GM12892 (cell line): ENCODE results near the gene IL11.
A peak's percentile ranks its signal among the peaks of the same experiment; 100 is the strongest.

ENCODE experiments used
- DNase-seq: peaks from one replicate; pipeline ENCODE4 v3.0.0; 2011; ENCODE audit not compliant: insufficient read length
- FAIRE-seq: peaks from 2 replicates; lab custom pipeline; 2011; peaks lifted over from hg19 to GRCh38; lab: Jason Lieb, UNC
- POLR2A ChIP-seq: IDR thresholded peaks from 2 replicates; pipeline ENCODE4 v1.6.1; 2011; ENCODE audit warnings: low read depth, low read length, control low read depth
- POLR2AphosphoS5 ChIP-seq: IDR thresholded peaks from 2 replicates; pipeline ENCODE4 v1.6.1; 2011; ENCODE audit warnings: low read depth, low read length, control low read depth
- TAF1 ChIP-seq: IDR thresholded peaks from 2 replicates; pipeline ENCODE4 v1.6.1; 2011; ENCODE audit warnings: low read depth, mild to moderate bottlenecking, control low read depth, low read length, borderline replicate concordance

Gene IL11

DNA sequence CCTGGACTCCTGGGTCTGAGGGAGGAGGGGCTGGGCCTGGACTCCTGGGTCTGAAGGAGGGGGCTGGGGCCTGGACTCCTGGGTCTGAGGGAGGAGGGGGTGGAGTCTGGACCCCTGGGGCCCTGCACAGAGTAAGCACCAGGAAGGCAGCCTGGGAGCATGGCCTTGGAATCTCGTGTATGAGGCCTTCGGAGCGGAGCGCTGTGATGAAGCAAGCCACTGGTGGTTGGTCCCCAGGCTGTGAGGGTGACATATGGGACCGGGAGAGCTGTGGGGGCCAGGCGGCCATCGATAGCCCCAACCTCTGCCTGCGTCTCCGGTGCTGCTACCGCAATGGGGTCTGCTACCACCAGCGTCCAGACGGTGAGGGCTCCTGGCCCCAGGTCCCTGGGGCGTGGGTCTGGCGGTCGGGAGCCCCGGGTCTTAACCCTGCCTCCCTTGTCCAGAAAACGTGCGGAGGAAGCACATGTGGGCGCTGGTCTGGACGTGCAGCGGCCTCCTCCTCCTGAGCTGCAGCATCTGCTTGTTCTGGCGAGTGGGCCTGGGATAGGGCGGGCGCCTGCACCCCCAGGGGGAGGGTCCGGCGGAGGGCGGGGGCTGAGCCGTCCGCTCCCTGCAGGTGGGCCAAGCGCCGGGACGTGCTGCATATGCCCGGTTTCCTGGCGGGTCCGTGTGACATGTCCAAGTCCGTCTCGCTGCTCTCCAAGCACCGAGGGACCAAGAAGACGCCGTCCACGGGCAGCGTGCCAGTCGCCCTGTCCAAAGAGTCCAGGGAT, 7.3 kb upstream of the IL11 start:
- DNase-seq (no peak), FAIRE-seq (no peak)
- TF ChIP-seq POLR2A, result no peak

DNA sequence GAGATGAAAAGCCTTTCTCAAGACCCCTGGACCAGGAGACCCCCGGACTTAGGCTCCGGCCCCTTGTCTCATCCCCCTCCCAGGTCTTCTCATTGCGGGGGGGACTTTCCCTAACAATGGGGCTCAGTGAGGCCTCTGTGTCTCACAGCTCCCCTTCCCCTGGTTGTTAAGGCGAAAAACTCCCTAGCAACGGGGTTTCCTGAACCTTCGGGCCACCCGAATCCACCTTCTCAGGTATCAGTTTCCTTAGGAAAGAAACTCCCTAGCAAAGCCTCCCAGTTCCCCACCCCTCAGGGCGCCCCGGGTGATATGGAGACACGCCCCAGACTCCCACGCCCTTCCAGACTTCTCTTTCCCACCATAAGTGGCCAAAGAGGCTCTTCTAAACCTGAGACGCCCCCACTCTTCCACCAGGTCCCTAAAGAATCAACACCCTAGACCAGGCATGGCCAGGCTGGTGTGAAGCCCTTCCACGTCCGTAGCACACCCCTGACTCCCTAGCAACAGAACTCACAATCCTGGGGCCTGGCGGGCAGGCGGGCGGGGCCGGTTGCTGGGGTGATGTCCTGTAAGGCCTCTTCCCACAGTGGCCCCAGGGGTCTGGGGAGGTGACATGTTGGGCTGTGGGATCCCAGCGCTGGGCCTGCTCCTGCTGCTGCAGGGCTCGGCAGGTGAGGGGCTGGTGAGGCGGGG, 6.1 kb upstream of the IL11 start, which contains the start of gene TMEM190:
TSS of gene TMEM190 (plus strand) at position 586 of the 693 bp plus-strand sequence. CDS start at position 614, 28 bp downstream.
- DNase-seq (no peak), FAIRE-seq (no peak)
- TF ChIP-seq POLR2A (no peak), POLR2AphosphoS5 (no peak), TAF1 (no peak)

DNA sequence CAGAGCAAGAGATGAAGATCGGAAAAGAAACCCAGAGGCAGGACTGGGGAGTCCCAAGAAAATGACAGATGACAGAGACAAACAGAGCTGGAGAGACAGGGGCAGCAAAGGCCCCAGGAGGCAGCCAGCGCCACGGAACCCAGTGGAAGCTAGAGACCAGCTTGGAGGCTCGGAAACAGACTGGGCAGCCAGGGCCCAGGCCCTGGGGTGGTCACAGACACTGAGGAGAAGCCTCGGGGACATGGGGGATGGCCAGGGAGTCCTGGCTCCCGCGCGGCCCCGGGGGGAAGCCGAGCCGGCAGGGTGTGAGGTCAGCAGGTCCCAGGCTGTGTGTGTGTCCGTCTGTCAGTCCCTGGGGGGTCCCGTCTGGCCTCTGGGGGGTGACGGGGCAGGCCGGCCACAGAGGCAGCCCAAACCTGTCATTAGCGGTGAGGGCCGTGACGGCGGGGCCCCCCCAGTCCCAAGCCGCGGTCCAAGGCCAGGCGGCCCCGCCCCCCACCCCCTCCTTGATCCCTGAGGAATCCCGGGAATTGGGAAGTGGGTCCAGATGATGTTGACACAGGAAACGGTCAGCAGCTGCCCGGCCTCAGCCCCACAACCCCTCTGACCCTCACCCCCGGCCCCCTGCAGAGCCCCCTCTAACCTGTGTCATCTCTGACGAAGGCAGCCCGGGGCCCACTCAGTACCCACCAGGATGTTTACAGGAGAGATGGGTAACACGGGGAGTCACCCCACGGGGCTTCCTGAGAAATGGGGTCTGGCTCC, 3.9 kb upstream of the IL11 start:
- DNase-seq, result no peak
- no peak for TF ChIP-seq TAF1
- no peak for TF ChIP-seq POLR2A
- no peak for TF ChIP-seq POLR2AphosphoS5
- no peak for FAIRE-seq

DNA sequence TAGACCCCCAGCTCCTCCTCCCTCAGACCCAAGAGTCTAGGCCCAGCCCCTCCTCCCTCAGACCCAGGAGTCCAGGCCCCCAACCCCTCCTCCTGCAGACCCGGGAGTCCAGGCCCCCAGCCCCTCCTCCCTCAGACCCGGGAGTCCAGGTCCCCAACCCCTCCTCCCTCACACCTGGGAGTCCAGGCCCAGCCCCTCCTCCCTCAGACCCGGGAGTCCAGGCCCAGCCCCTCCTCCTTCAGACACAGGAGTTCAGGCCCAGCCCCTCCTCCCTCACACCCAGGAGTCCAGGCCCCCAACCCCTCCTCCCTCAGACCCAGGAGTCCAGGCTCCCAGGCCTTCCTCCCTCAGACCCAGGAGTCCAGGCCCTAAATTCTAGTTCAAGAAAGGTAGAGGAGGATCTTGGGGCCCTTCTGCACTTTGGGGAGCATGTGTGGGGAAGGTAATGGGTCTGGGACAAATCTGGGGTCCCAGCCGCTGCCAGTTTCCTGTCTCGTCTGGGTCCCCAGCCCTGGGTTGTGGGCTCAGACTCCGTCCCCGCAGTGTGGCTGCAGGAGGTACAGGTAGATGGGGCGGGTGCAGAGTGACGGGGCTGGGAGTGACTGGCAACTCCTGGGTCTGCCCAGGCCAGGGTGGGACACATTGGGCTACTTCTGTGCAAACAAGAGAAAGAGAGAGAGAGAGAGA, 3.2 kb upstream of the IL11 start:
- no peak for TF ChIP-seq POLR2A
- no peak for TF ChIP-seq TAF1
- DNase-seq (no peak), FAIRE-seq (no peak)

DNA sequence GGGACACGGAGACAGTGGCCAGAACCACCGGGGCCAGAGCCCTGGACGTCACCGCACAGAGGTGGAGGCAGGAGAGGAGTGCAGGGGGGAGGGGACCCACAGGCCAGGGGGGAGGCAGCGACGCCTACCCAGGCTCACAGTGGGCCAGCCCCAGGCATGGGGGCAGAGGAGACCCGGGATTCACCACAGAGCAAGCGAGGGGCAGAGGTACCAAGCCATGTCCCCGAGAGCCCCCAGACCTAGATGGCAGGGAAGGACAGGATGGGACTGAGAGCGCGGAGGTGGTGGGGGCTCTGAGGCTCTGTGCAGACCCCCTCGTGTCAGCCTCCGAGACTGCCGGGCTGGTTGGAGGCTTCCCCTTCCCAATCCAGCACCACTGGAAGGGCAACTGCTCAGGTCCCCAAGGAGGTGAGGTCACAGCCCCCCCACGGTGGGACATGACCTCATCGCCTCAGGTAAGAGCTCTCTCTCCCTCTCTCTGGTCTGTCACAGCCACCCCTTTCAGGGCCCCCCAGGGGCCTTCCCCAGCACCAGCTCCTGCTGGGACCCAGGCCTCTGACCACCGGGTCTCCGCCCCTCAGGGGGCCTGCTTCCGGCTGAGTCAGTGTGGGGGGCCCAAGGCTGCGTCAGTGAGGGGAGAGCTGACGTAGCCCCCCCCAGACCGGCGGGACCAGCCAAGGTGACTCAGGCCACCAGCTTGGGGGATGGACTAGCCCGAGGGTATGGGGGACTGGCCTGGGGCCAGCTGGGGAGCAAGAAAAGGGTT, 2.2 kb upstream of the IL11 start:
- no peak for FAIRE-seq
- no peak for TF ChIP-seq POLR2AphosphoS5
- no peak for TF ChIP-seq TAF1
- no peak for TF ChIP-seq POLR2A
- no peak for DNase-seq

DNA sequence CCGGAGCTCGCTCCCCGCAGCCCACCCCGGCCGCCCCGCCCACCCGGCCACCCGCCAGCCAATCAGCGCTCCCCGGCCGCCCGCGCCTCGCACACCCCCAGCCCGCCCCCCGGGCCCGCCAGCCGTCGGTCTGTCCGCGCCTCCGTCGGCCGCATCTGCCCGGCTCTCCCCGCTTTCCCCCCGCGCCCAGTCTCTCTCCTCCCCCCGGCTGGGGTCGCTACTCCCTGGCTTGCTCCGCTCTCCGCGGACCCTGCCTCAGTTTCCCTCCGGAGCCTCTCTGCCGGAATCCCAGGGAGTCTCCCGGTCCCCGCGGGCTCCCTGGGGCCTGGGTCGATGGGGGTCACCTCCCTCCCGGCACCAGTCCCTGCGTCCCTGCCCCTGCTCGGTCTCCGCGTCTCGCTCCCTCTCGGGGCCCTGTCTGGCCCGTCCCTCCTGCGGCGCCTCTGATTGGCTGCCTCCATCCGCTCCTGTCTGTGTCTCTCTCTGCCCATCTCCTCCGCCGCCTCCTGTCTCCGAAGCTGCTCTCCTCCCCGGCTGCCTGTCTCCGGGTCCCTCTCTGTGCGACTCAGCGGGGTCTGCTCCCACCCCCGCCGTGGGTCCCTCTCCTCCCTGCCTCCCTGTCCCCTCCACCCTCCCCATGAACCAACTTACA, 484 bp downstream of the IL11 start:
- TF ChIP-seq POLR2AphosphoS5 (no peak), TAF1 (no peak), POLR2A (no peak)
- peak; percentile 70 for DNase-seq
- FAIRE-seq, result no peak

DNA sequence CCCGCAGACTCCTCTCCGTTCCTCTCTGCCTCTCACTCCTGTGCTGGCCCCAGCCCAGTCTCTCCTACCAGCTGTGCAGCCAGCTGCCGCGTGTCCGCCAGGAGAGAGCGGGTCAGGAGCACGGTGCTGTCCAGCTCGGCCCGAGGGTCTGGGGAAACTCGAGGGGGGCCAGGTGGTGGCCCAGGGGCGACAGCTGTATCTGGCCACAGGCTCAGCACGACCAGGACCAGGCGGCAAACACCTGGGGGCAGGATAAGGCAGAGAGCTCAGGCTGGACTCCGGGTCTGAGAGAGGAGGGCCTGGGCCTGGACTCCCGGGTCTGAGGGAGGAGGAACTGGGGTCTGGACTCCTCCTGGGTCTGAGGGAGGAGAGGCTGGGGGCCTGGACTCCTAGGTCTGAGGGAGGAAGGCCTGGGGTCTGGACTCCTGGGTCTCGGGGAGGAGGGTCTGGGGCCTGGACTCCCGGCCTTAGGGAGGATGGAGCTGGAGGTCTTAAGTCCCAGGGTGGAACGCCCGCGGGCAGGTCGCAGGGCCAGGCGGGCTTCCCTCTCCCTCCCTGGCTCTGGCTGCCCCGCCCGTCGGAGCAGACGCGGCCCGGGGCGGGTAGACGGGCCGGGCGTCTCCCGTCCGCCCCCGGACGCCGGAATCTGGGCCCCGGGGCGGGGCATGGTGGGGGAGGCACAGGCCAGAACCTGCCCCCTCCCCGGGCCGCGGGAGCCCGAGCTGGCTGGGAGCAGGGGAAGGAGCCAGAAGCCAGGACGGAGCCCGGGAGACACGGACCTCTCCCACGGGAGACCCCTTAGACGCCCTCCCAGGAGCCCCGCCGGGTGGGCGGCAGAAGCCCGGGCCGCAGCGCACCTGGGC, 1.3 kb downstream of the IL11 start:
- TF ChIP-seq TAF1 (no peak), POLR2A (no peak), POLR2AphosphoS5 (no peak)
- FAIRE-seq (no peak), DNase-seq (no peak)

DNA sequence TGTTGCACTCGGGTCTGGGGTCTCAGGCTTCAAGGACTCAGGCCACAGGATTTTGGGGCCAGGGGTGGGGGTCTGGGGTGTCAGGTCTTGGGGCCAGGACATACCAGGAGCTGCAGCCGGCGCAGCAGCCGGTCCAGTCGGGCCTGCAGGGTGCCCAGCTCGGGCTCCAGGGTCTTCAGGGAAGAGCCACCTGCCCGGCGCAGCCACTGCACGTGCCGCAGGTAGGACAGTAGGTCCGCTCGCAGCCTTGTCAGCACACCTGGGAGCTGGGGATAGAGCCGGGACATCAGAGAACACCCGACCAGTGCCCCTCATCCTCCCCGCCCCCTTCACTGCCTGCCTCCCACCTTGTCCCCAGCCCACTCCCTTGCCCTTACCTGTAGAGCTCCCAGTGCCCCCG, 2.2 kb downstream of the IL11 start:
- no peak for TF ChIP-seq TAF1
- TF ChIP-seq POLR2AphosphoS5, result no peak
- no peak for TF ChIP-seq POLR2A
- DNase-seq, result no peak
- no peak for FAIRE-seq

DNA sequence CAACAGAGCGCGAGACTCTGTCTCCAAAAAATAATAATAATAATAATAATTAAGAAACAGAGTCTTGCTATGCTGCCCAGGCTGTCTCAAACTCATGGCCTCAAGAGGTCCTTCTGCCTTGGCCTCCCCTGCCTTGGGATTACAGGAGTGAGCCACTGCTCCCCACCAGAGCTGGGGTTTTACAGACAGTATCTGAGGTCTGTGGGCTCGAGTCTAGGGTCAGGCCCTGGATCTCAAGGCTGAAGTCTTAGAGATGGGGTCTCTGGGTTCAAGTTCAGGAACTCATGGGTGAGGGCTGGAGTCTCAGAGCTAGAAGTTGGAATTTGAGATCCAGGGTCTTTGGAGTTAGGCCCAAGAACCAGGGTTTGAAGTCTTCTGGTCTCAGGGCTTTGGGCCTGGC, 3.5 kb downstream of the IL11 start:
- no peak for FAIRE-seq
- no peak for DNase-seq
- no peak for TF ChIP-seq POLR2AphosphoS5
- TF ChIP-seq POLR2A, result no peak
- no peak for TF ChIP-seq TAF1

DNA sequence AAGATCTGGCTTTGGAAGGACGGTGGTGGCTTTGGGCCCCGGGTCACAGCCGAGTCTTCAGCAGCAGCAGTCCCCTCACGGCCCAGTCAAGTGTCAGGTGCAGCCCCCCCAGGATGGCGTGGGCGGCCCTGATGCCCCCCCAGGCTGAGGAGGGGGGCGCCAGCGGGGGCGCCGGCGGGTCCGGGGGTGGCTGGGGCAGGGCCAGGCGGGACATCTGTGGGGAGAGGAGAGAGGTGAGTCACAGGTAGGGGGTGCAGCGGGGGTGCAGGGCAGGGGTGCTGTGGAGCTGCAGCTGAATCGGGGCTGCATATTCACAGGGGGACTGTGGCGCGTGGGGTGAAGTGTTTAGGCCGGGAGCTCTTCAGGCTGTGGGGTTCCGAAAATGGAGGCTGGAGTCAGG, 4.3 kb downstream of the IL11 start:
- TF ChIP-seq TAF1 (no peak), POLR2A (no peak), POLR2AphosphoS5 (no peak)
- no peak for DNase-seq
- no peak for FAIRE-seq

DNA sequence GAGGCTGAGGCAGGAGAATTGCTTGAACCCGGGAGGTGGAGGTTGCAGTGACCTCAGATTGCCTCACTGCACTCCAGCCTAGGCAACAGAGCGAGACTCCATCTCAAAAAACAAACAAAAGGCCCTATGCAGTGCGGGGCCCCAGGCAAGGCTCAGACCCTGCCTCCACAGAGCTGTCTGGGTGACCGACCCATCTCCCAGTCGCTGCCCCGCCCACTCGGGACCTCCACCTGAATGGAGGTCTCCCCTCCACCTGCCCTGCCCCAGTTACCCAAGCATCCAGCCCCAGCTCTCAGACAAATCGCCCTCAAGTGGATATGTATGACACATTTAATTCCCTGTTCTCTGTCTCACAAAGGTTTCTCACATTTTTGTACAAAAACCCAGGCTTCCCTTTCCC, 5.0 kb downstream of the IL11 start:
- no peak for TF ChIP-seq POLR2A
- no peak for FAIRE-seq

More for the DNA sequence above, 5.0 kb downstream of the IL11 start:
- no peak for DNase-seq
